Fibroblast of villous mesenchyme (primary cell): Measurements from ENCODE around the gene NIPSNAP3A. TPM values are rescaled to one million over a fixed set of nuclear protein-coding genes. Genes with fewer than 3 reads are reported as not detected.

Experiments
- DNase-seq: peaks from one replicate; pipeline ENCODE4 v3.0.0-alpha.2; 2010; ENCODE audit warnings: low read depth
- H3K4me3 ChIP-seq: 2 replicates; pipeline ENCODE4 v1.5.1; 2011; ENCODE audit warnings: low read depth, mild to moderate bottlenecking, low read length
- total RNA-seq: library from RNA; depleted of rRNA; stranded (reverse); fragments of >200 nt; gene quantifications from 2 replicates; pipeline ENCODE4 v1.2.3, GENCODE V29; 2012
- TF ChIP-seq, protein P1 (sequence below): IDR thresholded peaks from 2 replicates; pipeline ENCODE4 v1.5.1; 2012; ENCODE audit warnings: low read depth, mild to moderate bottlenecking, low read length; ENCODE audit not compliant: insufficient read depth

The NIPSNAP3A gene
- total RNA-seq, 1 donor, result 51.4 TPM

DNA sequence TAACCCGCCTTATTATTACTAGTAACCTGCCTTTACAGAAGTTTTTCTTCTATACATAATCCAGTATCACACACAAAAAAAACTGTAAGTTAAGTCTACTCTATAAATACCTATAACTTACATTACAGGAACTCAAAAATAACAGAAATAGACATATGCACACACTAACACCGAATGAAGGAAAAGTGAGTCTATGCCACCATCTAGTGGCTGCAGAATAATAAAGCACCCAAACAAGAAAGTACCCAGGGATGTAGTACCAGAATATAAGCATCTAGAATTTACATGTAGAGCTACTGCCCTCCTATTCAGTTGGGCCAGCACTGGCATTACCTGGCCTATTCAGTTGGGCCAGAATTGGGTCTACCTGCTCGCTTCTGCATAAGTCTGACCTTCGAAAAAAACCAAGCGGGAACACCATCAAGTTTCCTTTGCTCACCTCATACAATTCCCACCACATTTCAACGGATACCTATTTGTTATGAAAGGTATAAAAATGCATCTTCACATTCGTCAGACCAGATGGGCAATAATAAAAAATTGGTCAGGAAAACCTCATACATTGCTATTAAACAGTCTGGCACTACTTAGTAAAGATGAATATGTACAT, 4.0 kb upstream of the NIPSNAP3A start:
- peak; percentile 72 for DNase-seq
- H3K4me3 ChIP-seq, result no peak overlapping the region
- TF ChIP-seq, protein P1, sequence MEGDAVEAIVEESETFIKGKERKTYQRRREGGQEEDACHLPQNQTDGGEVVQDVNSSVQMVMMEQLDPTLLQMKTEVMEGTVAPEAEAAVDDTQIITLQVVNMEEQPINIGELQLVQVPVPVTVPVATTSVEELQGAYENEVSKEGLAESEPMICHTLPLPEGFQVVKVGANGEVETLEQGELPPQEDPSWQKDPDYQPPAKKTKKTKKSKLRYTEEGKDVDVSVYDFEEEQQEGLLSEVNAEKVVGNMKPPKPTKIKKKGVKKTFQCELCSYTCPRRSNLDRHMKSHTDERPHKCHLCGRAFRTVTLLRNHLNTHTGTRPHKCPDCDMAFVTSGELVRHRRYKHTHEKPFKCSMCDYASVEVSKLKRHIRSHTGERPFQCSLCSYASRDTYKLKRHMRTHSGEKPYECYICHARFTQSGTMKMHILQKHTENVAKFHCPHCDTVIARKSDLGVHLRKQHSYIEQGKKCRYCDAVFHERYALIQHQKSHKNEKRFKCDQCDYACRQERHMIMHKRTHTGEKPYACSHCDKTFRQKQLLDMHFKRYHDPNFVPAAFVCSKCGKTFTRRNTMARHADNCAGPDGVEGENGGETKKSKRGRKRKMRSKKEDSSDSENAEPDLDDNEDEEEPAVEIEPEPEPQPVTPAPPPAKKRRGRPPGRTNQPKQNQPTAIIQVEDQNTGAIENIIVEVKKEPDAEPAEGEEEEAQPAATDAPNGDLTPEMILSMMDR, result peak; percentile 70

DNA sequence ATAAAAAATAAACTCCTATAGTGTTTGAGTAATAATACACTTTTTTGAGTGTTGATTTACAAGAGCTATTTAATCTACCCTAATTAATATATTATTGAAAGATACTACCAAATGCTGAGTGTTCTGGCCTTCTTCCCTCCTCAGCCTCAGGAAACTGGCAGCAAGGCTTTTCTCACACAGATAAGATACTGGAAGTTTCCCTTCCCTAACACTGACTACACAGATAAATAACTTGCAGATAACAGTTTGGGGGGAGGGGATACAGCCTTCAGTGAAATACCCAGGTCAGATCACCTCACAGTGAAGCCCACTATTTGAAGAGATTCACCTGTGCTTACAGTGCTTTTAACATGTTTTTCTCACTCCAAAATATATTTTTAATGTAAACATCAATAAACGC, 1.6 kb upstream of the NIPSNAP3A start:
- DNase-seq, result no peak
- H3K4me3 ChIP-seq, result no peak overlapping the region
- TF ChIP-seq, protein P1, result no peak

- TF ChIP-seq, protein P1, result no peak
- no peak overlapping the region for H3K4me3 ChIP-seq
- DNase-seq, result no peak
Measured at GRCh38 chr9:104746285-104746684, 1.2 kb upstream of the NIPSNAP3A start.

DNA sequence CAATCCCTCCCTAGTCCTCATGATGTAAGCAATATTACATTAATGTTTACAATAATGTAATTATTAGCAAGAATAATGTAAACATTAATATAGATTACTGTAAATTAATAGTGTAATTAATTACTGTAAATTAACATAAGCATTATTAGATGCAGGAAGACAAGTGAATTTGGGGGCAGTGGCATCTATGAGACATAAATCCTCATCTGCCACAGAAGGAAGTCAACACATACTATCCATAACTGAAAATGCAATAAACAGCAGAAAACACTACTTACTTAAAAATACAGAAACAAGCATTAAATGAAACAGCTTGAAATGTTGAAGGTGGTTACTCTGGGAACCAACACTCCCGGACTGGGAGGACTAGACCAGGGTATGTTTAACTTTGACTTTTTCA, 685 bp upstream of the NIPSNAP3A start:
- TF ChIP-seq, protein P1, result no peak
- no peak for DNase-seq
- peak overlapping the region; percentile 85 for H3K4me3 ChIP-seq

DNA sequence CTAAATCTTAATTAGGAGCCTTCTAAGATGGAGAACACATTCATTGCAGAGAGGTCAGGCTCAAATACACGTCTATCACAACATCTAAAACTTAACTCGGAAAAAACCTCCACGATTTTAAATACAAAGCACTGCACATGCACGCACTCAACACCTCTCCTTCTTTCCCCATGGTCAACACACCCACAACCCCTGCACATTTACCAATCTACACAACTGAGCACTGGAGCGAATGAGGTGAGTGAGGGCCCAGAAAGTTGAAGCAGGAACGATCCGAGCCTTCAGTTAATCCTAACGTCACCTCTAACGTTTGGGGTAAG, 278 bp upstream of the NIPSNAP3A start:
- DNase-seq, result no peak
- TF ChIP-seq, protein P1, result no peak
- peak overlapping the region; percentile 85 for H3K4me3 ChIP-seq

DNA sequence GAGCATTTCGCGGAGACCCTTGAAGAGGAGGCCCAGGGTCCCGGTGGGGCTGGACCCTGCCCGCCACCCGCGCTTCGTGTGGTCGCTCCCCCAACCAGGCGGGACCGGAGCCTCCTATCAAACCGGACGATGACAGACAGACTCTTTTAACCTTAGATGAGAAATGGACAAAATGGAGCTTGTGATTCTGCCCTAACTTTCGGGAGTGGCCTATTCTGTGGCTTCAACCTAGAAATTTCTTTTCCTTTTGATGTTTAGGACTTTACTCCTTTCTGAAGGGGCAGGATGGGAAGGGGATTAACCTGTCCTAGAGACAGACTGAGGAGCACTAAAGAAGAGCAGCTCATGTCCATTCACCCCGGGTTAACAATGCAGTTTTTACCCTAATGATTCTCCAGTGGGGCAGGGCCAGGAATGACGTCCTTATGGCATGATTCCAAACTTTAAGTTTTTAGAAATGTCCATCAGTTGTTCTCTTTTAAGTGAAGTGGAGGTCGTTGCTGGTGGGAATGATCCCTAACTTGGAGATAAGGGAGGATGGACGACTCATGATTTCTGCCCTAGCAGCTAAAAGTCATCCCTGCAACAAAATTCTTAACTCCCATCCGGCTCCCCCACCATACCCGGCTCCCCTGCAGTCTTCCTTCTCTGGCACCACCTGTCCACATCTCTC, 1.0 kb downstream of the NIPSNAP3A start:
- TF ChIP-seq, protein P1, result no peak
- DNase-seq, result peak; percentile 26
- H3K4me3 ChIP-seq, result peak overlapping the region; percentile 85

- TF ChIP-seq, protein P1, result no peak
- H3K4me3 ChIP-seq, result no peak overlapping the region
- no peak for DNase-seq
Measured at GRCh38 chr9:104750185-104750767, 2.8 kb downstream of the NIPSNAP3A start.
